ENCODE results near the gene MUS81.
"Not testable (repeated sequence)": the region's sequence is repeated elsewhere in the genome, so short reads cannot be mapped to it uniquely, and the experiment has no call there.

The MUS81 gene

GRCh38 chr11:65873318-65874156 lies 13.3 kb downstream of the MUS81 start:
- DNase-seq (ENCODE audit: low read depth in 2 of 2) = peak; percentile 88 to 94

- DNase-seq (ENCODE audit: low read depth in 2 of 2) = no peak
These were observed 19.4 kb downstream of the MUS81 start, which contains the start of gene CTSW for GRCh38 chr11:65879617-65880016. CTSW (plus strand) TSS chr11:65879837; CDS start chr11:65879855, 18 bp downstream.

- no peak for DNase-seq (ENCODE audit: low read depth in 2 of 2)
These were observed 19.8 kb downstream of the MUS81 start for GRCh38 chr11:65880027-65880426.

GRCh38 chr11:65880844-65881421 lies 20.7 kb downstream of the MUS81 start:
- DNase-seq (ENCODE audit: low read depth in 2 of 2) = no peak

GRCh38 chr11:65882120-65883057 lies 22.2 kb downstream of the MUS81 start:
- no peak for DNase-seq (ENCODE audit: low read depth in 2 of 2)

- DNase-seq (ENCODE audit: low read depth in 2 of 2) = no peak
These were observed 23.0 kb downstream of the MUS81 start for GRCh38 chr11:65883058-65883761.

GRCh38 chr11:65883786-65884715 lies 23.8 kb downstream of the MUS81 start:
- DNase-seq (ENCODE audit: low read depth in 2 of 2) = no peak

GRCh38 chr11:65884716-65885092 lies 24.5 kb downstream of the MUS81 start:
- DNase-seq (ENCODE audit: low read depth in 2 of 2) = peak; percentile 65 to 76

- no peak for DNase-seq (ENCODE audit: low read depth in 2 of 2)
These were observed 25.0 kb downstream of the MUS81 start for GRCh38 chr11:65885231-65885630.

GRCh38 chr11:65885808-65886536 lies 25.7 kb downstream of the MUS81 start:
- no peak for DNase-seq (ENCODE audit: low read depth in 2 of 2)

GRCh38 chr11:65886826-65887722 lies 26.8 kb downstream of the MUS81 start:
- DNase-seq (ENCODE audit: low read depth in 2 of 2) = no peak

GRCh38 chr11:65887723-65888162 lies 27.5 kb downstream of the MUS81 start:
- no peak for DNase-seq (ENCODE audit: low read depth in 2 of 2)

- DNase-seq (ENCODE audit: low read depth in 2 of 2) = peak; percentile 95 to 98
These were observed 28.1 kb downstream of the MUS81 start, which contains the start of gene FIBP for GRCh38 chr11:65888163-65888814. FIBP (minus strand) TSS chr11:65888471; CDS start chr11:65888418, 53 bp downstream.

GRCh38 chr11:65890324-65891218 lies 30.3 kb downstream of the MUS81 start, which contains the start of gene CCDC85B:
CCDC85B (plus strand) TSS chr11:65890673; CDS start chr11:65890784, 111 bp downstream.
- peak; percentile 97 to 98 for DNase-seq (ENCODE audit: low read depth in 2 of 2)

GRCh38 chr11:65891219-65892136 lies 31.2 kb downstream of the MUS81 start:
- no peak for DNase-seq (ENCODE audit: low read depth in 2 of 2)

GRCh38 chr11:65892137-65892540 lies 31.9 kb downstream of the MUS81 start:
- DNase-seq (ENCODE audit: low read depth in 2 of 2) = not testable (repeated sequence)
